Muscle layer of duodenum (tissue), 2 donors: Measurements from ENCODE around the gene USP48.

Source experiments
- H3K27ac ChIP-seq: one replicate; pipeline ENCODE4 v1.7.0; 2013; ENCODE audit warnings: mild to moderate bottlenecking, low read length
- H3K27me3 ChIP-seq: one replicate; pipeline ENCODE4 v1.7.0; 2013; ENCODE audit warnings: low read depth, mild to moderate bottlenecking, control low read depth, low read length
- H3K36me3 ChIP-seq, 2 donors: one replicate each; pipeline ENCODE4 v1.7.0; 2013; ENCODE audit warnings: low read length in 2 of 2, control low read depth in 1 of 2, mild to moderate bottlenecking in 1 of 2; ENCODE audit not compliant: insufficient read depth in 2 of 2, control insufficient read depth in 1 of 2
- H3K4me1 ChIP-seq, 2 donors: one replicate each; pipeline ENCODE4 v1.7.0; 2013; ENCODE audit warnings: low read length in 2 of 2, mild to moderate bottlenecking in 2 of 2, control low read depth in 1 of 2, moderate library complexity in 1 of 2; ENCODE audit not compliant: insufficient read depth in 2 of 2, control insufficient read depth in 1 of 2
- H3K4me3 ChIP-seq, 2 donors: one replicate each; pipeline ENCODE4 v1.7.0; 2013; ENCODE audit warnings: low read length in 2 of 2, low read depth in 1 of 2, mild to moderate bottlenecking in 1 of 2
- H3K9me3 ChIP-seq, 2 donors: one replicate each; pipeline ENCODE4 v1.7.0; 2013; ENCODE audit warnings: low read length in 2 of 2, control low read depth in 1 of 2, mild to moderate bottlenecking in 1 of 2; ENCODE audit not compliant: control insufficient read depth in 1 of 2
- donor health status: healthy.

Gene USP48

DNA sequence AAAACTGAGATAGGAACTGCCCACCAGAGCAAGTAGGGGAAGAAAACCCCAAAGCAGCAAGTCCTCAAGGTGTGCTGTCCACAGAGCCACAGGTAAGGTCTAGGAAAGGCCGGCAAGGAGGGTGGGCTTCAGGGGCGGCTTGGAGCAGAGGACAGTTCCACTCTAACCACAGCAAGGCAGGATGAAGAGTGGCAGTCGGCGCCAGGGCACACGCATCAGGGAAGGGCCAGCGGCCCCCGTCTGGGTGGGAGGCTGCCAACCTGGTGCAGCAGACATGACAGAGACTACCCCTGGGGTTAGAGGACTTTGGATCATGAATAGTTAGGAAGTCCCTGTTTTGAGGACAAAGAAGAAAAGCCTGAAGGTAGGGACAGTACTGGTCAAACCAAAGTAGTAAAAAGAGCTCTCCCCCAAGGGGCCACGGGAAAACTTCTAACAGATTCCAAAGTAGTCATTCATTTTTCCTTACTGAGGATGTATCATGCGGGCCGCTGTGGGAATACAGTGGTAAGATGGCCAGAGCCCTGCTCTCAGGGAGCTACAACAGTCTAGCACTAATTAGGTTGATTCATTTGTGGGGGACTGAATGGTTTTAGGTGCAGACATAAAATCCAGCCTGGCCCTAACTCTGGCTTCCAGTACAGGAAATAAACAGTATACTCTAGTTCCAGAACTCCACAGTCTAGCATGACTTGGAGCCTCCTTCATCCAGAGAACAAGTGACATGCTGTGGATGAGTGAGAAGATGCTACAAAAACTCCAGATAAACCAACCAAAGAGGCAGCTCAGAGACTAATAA is 110.3 kb downstream of the USP48 start:
- peaks cover 0 to 7% of the 10 kb centered on the region in 2 donors for H3K36me3 ChIP-seq
- no peak overlapping the region for H3K27ac ChIP-seq
- peaks cover 11 to 38% of the 10 kb centered on the region in 2 donors for H3K4me1 ChIP-seq

DNA sequence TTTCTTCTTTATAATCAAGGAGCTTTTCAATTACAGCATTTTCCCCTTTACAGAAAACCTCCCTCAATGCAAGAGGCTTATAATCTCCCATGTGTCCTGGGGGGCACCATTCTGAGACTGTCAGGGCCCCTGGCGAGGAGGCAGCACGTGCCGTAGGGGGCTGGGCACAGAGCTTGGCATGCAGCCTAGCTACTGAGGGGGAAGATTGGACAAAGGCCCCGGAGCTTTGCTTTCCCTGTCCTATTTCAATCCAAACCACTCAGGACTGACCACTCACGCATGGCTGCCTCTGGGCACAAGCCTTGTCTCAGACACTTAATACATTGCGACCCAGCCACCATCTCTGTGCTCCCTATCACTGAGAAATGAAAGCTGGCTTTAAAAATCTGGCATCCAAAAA is 111.0 kb downstream of the USP48 start:
- Histone ChIP-seq H3K4me3 (no peak overlapping the region), H3K27me3 (peaks cover 32% of the 10 kb centered on the region), H3K4me1 (peaks cover 11 to 38% of the 10 kb centered on the region in 2 donors), H3K9me3 (no peaks in the 10 kb centered on the region), H3K36me3 (peaks cover 0 to under 1% of the 10 kb centered on the region in 2 donors), H3K27ac (no peak overlapping the region)

More for the DNA sequence above, 110.3 kb downstream of the USP48 start:
- Histone ChIP-seq H3K9me3 (no peaks in the 10 kb centered on the region), H3K27me3 (peaks cover 26% of the 10 kb centered on the region), H3K4me3 (no peak overlapping the region)

DNA sequence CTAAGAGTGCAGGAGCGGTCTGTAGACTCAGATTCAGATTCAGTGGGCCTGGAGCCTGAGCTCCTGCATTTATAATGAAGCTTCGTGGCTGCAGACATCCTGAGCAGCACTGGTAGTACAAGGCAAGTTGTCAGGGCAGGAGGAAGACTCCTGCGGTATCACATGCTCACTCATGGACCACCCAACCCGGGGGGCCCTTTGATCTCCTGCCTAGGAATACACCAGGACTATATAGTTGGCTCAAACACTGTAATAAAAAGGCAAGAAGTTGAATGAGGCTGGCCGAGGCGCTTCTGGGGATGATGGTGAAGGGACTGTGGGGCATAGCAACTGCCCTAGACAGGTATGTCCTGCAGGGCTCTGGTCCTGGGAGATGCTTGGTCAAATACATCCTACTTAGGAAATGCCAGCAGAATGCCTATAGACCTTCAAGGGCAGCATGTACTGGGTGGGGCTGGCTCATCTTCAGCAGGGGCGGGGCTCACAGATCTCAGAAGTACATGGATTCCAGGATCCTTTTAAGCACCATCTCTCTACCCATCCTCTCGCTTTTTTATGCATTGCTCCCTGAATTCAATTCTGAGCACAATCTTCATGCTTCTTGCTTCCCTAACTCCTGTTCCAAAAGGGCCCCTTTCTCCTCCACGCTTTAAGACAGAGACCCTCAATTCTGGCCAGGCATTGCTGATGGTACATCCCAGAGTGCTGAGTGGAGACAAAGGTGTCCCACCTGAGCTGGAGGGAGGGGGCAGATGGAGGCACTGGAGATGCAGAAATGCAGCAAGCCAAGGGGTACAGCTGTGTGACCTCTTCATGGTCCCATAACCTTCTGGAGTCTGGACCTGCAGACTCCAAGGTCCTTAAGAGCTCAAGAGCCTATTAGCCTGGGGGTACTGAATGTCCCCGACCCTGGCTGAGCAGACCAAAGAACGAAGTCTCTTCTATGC is 111.7 kb downstream of the USP48 start:
- H3K27ac ChIP-seq = no peak overlapping the region
- H3K36me3 ChIP-seq = no peaks in the 10 kb centered on the region
- no peak overlapping the region for H3K4me3 ChIP-seq
- peaks cover 37% of the 10 kb centered on the region for H3K27me3 ChIP-seq
- no peaks in the 10 kb centered on the region for H3K9me3 ChIP-seq
- peaks cover 11 to 38% of the 10 kb centered on the region in 2 donors for H3K4me1 ChIP-seq

DNA sequence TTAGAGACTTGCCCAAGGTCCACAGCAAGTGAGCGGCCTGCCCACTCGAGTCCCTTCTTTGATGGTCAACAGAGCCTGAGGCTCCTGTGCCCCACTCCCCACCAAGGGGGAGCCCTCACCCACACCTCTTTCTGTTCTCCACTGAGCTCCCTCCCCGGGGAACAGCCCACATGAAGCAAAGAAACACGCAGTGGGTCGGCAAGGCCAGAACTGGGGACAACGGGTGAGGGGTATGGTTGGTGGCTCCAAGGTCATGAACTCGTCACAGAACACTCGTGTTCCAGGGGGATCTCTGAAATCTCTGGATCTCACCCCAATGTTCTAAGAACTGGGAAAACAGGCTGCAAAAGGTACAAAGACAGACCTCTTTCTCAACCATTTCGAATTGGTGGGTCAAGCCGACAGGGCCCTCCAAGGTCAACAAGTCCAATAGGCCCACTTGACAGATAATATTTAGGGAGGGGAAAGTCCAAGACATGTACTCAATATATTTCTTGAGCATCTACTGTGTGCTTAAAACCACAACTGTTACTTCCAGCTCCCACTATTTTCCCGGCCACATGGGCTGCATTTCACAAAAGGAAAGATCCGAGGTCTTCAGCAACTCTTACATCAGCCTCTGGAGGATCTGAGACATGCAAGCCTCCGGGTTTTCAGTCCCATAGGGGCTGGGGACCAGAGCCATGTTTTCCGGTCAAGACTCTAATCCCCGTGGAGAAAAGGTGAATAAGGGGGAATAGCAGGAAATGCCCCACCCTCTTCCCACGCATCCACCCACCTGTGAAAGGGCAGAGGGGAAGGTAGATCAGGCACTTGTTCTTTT is 112.7 kb downstream of the USP48 start:
- H3K9me3 ChIP-seq = no peaks in the 10 kb centered on the region
- no peak overlapping the region for H3K27ac ChIP-seq
- H3K27me3 ChIP-seq = peaks cover 37% of the 10 kb centered on the region
- H3K4me1 ChIP-seq = peaks cover 11 to 38% of the 10 kb centered on the region in 2 donors
- H3K4me3 ChIP-seq = no peak overlapping the region
- H3K36me3 ChIP-seq = no peaks in the 10 kb centered on the region

DNA sequence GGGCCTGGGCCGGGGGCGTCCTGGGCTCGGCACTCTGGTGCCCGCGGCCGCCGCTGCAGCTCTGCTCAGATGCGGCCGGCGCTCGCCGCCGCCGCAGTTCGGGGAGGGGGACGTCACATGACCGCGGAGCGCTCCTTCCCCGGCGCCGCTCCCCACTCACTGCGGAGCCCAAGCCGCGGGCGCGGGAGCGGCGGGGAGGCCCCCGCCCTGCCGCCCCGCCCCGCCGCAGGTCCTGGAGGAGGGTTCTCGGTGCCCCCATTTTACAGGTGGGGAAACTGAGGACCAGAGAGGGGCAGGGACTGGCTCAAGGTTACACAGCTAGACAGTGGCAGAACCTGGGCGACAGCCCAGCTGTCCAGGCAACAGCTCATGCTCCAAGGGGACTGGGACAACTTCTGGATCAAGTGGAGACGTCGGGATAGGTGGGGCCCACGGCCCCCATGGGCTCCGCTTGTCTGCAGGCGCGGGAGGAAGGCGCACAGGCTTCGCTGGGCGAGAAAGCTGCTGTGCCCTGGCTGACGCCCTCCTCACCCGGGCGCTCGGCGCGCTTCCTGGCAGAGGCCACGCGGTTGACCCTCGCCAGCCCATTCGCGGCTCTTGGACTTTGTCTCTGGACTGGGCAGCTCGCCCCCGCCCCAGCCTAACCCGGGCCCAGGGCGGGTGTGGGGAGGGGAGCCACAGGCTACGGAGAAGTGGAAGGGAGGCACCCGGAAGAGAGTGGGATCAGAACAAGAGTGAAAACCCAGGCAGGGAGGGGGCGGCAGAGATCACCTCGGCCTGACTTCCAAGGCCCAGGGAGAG is 113.5 kb downstream of the USP48 start, which contains the start of gene RAP1GAP:
Gene RAP1GAP (minus strand): TSS at position 100 of the 801 bp plus-strand sequence. CDS start 49,325 bp downstream, outside the sequence.
- Histone ChIP-seq H3K36me3 (no peaks in the 10 kb centered on the region), H3K4me1 (peaks cover 11 to 38% of the 10 kb centered on the region in 2 donors), H3K27me3 (peaks cover 37% of the 10 kb centered on the region), H3K27ac (no peak within 1 kb of the TSS), H3K4me3 (peak within 1 kb of the TSS; percentile 39 to 55), H3K9me3 (no peaks in the 10 kb centered on the region)

DNA sequence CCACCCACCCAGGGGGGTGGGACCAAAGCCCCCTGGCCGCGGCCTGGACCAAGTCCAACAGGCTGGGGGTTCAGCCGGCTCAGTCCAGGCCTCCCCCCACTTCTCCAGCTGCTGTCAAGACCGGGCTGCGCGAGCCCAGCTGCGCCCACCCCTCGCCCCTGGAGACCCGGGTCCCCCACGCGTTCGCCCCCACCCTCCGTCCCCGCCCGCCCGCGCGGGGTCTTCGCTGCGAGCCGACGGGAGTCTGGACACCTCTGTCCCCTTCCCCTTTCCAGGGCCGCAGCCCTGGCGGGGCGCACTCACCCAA is 114.0 kb downstream of the USP48 start:
- H3K27me3 ChIP-seq = peaks cover 37% of the 10 kb centered on the region
- H3K9me3 ChIP-seq = no peaks in the 10 kb centered on the region
- no peaks in the 10 kb centered on the region for H3K36me3 ChIP-seq
- peaks cover 11 to 38% of the 10 kb centered on the region in 2 donors for H3K4me1 ChIP-seq
- peak overlapping the region; percentile 5 to 55 for H3K4me3 ChIP-seq
- H3K27ac ChIP-seq = no peak overlapping the region

DNA sequence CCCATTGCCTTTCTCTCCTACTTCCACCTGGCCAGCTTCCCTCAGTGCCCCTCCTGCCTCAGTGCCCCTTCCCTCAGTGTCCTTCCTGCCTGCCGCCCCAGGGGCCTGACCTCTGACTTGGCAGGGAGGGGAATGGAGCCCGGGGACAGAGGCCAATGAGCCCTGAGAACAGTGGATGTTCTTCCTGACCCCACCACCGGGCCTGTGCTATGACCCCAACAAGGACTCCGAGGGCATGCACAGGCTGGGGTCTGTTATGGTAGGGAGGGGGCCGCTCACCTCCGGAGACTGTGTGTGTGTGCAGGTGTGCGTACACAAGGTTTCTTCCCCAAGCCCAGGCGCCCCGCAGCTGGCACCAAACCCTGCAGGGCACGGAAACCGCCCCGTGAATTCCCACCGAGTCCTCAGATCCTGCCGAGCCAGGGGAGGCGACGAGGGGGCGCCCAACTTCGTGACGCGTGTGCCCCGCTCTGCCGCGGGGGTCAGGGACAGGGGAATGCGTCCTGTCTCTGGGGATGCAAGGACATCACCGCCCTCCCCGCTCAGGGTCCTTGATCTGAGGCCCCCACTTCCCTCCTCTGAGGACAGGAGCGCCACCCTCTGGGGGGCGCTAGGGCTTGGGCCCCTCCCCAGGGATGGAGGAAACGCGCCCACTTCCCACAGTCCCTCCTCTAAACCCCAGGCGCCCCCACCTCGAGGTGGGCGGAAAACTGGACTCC is 114.6 kb downstream of the USP48 start:
- Histone ChIP-seq H3K27ac (no peak overlapping the region), H3K9me3 (no peaks in the 10 kb centered on the region), H3K4me3 (peak overlapping the region; percentile 5 to 55), H3K4me1 (peaks cover 6 to 34% of the 10 kb centered on the region in 2 donors), H3K36me3 (no peaks in the 10 kb centered on the region), H3K27me3 (peaks cover 37% of the 10 kb centered on the region)

DNA sequence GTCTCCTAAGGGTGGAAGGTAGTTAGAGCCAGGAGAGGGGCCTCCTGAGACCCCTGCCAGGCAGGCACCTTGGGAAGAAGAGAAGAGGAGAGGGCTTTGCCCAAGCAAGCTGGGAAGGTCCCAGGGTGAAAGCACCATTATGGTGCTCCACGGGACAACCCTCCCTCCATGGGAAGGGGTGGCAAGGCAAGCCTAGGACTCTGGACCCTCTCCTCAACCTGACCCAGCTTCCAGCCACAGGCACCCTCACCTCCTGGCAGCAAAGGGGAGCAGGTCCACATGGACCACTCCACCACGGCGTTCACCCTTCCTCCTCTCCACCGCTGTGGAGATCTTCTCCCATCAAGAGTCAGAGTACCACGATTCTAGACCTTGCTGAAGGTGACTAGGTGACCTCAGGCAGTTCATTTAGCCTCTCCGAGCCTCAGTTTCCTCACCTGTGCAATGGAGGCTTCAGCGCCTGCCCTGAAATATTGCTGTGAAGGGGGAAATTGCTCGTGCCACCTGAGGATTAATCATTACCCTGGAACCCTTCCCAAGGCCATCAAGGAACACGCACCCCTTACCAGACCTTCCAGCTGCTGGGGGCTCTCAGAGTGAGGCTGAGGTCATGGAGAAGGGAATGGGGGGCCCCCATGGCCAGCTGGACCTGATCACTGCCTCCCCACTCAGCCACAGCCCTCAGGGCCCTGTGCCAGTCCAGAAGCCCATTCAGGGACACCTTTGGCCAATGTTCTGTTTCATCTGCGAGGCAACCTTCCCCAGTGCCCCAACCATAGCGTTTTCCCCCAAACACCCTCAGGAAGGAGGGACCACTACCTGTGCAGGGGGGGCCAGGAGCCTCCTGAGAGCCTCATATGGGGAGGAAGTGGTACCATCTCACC is 115.4 kb downstream of the USP48 start:
- Histone ChIP-seq H3K27ac (no peak overlapping the region), H3K4me1 (peaks cover 0 to 26% of the 10 kb centered on the region in 2 donors), H3K4me3 (no peak overlapping the region), H3K36me3 (no peaks in the 10 kb centered on the region), H3K9me3 (no peaks in the 10 kb centered on the region), H3K27me3 (peaks cover 37% of the 10 kb centered on the region)

DNA sequence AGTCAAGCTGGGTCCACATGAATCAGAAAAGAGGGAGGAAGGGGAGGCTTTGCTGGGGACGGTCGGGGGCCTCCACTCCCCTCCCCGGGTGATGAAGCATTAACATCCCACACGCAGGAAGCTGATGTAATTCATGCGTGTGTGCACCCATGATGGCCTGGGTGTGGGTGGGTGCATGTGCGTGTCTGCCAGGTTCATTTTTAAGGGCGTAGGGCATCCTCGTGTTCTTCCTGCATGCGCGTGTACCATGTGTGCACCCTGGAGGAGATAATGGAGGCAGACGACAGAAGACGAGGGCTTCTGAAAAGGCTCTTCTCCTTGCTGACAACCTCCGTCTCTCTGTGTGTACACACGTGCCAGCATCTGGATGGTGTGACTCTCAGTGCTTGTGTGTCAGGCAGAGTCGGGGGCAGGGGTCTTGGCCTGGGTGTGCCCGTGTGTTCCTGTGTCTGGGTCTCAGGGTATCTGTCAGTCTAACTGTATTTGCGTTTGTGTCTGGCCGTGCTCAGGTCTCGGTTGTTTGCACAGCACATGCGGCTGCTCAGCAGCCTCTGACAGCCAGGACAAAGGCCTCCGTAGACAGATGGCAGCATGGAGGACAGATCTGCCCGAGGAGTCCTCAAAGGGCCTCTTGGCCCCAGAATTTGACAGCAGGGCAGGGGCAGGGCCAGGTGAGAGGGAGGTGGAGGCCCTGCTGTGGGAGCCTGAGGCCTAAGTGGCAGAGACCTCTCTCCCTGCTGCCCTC is 116.2 kb downstream of the USP48 start:
- H3K4me3 ChIP-seq = no peak overlapping the region
- no peak overlapping the region for H3K27ac ChIP-seq
- no peaks in the 10 kb centered on the region for H3K9me3 ChIP-seq
- peaks cover 37% of the 10 kb centered on the region for H3K27me3 ChIP-seq
- no peaks in the 10 kb centered on the region for H3K36me3 ChIP-seq
- H3K4me1 ChIP-seq = peaks cover 0 to 20% of the 10 kb centered on the region in 2 donors
